ENCODE measurements around the gene ATP2B2. TPM values are rescaled to one million over a fixed set of nuclear protein-coding genes. Genes with fewer than 3 reads are reported as not detected.

ATP2B2 gene
- total RNA-seq, 1 experiment from 2014 or later = not detected

- ChIA-PET POLR2A (no interaction called here), RAD21 (ENCODE audit: low non-redundant PET in 1 of 2, low total read pairs in 2 of 2, uncharacterized antibody in 2 of 2, unreplicated experiment in 2 of 2) (no interaction called here), CTCF (no interaction called here)
- no peak overlapping the region for H2AFZ ChIP-seq (ENCODE audit: low read depth, low read length, poor library complexity, severe bottlenecking)
- intact Hi-C loops (cut with micrococcal nuclease) = no loop called here
- H3K4me3 ChIP-seq (replicated peaks in 1 of 2; ENCODE audit: low read depth in 1 of 2, low read length in 2 of 2) = no peak overlapping the region
- no peaks in the 10 kb centered on the region for H3K4me1 ChIP-seq (ENCODE audit: control insufficient read depth in 1 of 2, insufficient read depth in 2 of 2, low read length in 2 of 2)
- H3K4me2 ChIP-seq (ENCODE audit: low read length) = no peak overlapping the region
- no peaks in the 10 kb centered on the region for H4K20me1 ChIP-seq (ENCODE audit: insufficient read depth)
- no peaks in the 10 kb centered on the region for H3K36me3 ChIP-seq (ENCODE audit: control insufficient read depth in 1 of 2, insufficient read depth in 2 of 2, low read length in 2 of 2)
- no peak for TF ChIP-seq ZFX (IDR thresholded peaks at IDR 0.05)
- no peak for TF ChIP-seq RAD21 (IDR thresholded peaks at IDR 0.05; ENCODE audit: low read depth)
- TF ChIP-seq CEBPB (IDR thresholded peaks at IDR 0.05; ENCODE audit: low read depth) = no peak
- TF ChIP-seq SRF (IDR thresholded peaks at IDR 0.05; ENCODE audit: low read depth) = no peak
- no peak for TF ChIP-seq CTCF (IDR thresholded peaks at IDR 0.05 in 2 of 3, conservative IDR thresholded peaks at IDR 0.05 in 1 of 3; ENCODE audit: borderline replicate concordance in 1 of 3, insufficient read depth in 1 of 3, low read depth in 2 of 3, low read length in 2 of 3)
- no peak for TF ChIP-seq TCF7L2 (IDR thresholded peaks at IDR 0.05; ENCODE audit: borderline replicate concordance, extremely low read depth, insufficient read depth, insufficient read length)
- TF ChIP-seq YY1 (IDR thresholded peaks at IDR 0.05; ENCODE audit: extremely low read depth, insufficient replicate concordance, low read depth, low read length) = no peak
- TF ChIP-seq CBX3 (IDR thresholded peaks at IDR 0.05; ENCODE audit: low read depth) = no peak
- ATAC-seq (no peak), DNase-seq (ENCODE audit: low read depth, low spot score) (no peak)
- H3K27me3 ChIP-seq (ENCODE audit: insufficient read depth, low read length) = peaks cover 11% of the 10 kb centered on the region
- H3K27ac ChIP-seq (ENCODE audit: low read depth, low read length) = no peak overlapping the region
- BruUV-seq (replicated peaks) = no TSS peak
- H3K79me2 ChIP-seq (ENCODE audit: insufficient read depth, low read length) = no peaks in the 10 kb centered on the region
- H3K9ac ChIP-seq (ENCODE audit: low read length) = no peak overlapping the region
- no peaks in the 10 kb centered on the region for H3K9me2 ChIP-seq (ENCODE audit: insufficient read depth)
- H3K9me3 ChIP-seq (ENCODE audit: control insufficient read depth in 1 of 2, insufficient read depth in 1 of 2, low read depth in 1 of 2, low read length in 2 of 2) = no peaks in the 10 kb centered on the region
Observed at GRCh38 chr3:10380906-10381305, 124.5 kb downstream of the ATP2B2 start.

GRCh38 chr3:10379961-10380360 lies 125.4 kb downstream of the ATP2B2 start:
- ATAC-seq (no peak), DNase-seq (ENCODE audit: low read depth, low spot score) (no peak)
- peaks cover 11% of the 10 kb centered on the region for H3K27me3 ChIP-seq (ENCODE audit: insufficient read depth, low read length)

More at GRCh38 chr3:10379961-10380360, 125.4 kb downstream of the ATP2B2 start:
- intact Hi-C loops (cut with micrococcal nuclease) = no loop called here
- H3K9me2 ChIP-seq (ENCODE audit: insufficient read depth) = no peaks in the 10 kb centered on the region
- no peaks in the 10 kb centered on the region for H3K36me3 ChIP-seq (ENCODE audit: control insufficient read depth in 1 of 2, insufficient read depth in 2 of 2, low read length in 2 of 2)
- H3K4me3 ChIP-seq (replicated peaks in 1 of 2; ENCODE audit: low read depth in 1 of 2, low read length in 2 of 2) = no peak overlapping the region
- CTCF ChIA-PET = no interaction called here
- H3K79me2 ChIP-seq (ENCODE audit: insufficient read depth, low read length) = no peaks in the 10 kb centered on the region
- H3K9ac ChIP-seq (ENCODE audit: low read length) = no peak overlapping the region
- POLR2A ChIA-PET = no interaction called here
- no peak overlapping the region for H3K4me2 ChIP-seq (ENCODE audit: low read length)
- H4K20me1 ChIP-seq (ENCODE audit: insufficient read depth) = no peaks in the 10 kb centered on the region
- TF ChIP-seq SIN3A (IDR thresholded peaks at IDR 0.05; ENCODE audit: low read depth) = no peak
- no peak for TF ChIP-seq SRF (IDR thresholded peaks at IDR 0.05; ENCODE audit: low read depth)
- no peak for TF ChIP-seq EGR1 (IDR thresholded peaks at IDR 0.05; ENCODE audit: low read depth)
- TF ChIP-seq SP1 (IDR thresholded peaks at IDR 0.05; ENCODE audit: low read depth) = no peak
- TF ChIP-seq TCF7L2 (IDR thresholded peaks at IDR 0.05; ENCODE audit: borderline replicate concordance, extremely low read depth, insufficient read depth, insufficient read length) = no peak
- TF ChIP-seq RAD21 (IDR thresholded peaks at IDR 0.05; ENCODE audit: low read depth) = no peak
- TF ChIP-seq REST (IDR thresholded peaks at IDR 0.05; ENCODE audit: low read depth) = no peak
- no peak for TF ChIP-seq ZFX (IDR thresholded peaks at IDR 0.05)
- TF ChIP-seq JUND (IDR thresholded peaks at IDR 0.05) = no peak
- RAD21 ChIA-PET (ENCODE audit: low non-redundant PET in 1 of 2, low total read pairs in 2 of 2, uncharacterized antibody in 2 of 2, unreplicated experiment in 2 of 2) = no interaction called here
- no peak overlapping the region for H2AFZ ChIP-seq (ENCODE audit: low read depth, low read length, poor library complexity, severe bottlenecking)
- no TSS peak for BruUV-seq (replicated peaks)
- H3K27ac ChIP-seq (ENCODE audit: low read depth, low read length) = no peak overlapping the region
- H3K9me3 ChIP-seq (ENCODE audit: control insufficient read depth in 1 of 2, insufficient read depth in 1 of 2, low read depth in 1 of 2, low read length in 2 of 2) = no peaks in the 10 kb centered on the region
- H3K4me1 ChIP-seq (ENCODE audit: control insufficient read depth in 1 of 2, insufficient read depth in 2 of 2, low read length in 2 of 2) = no peaks in the 10 kb centered on the region

Measured in HCT116 (cell line).